Left colon (tissue), 2 donors: Measurements from ENCODE around the gene PDE1A. TPM values are rescaled to one million over a fixed set of nuclear protein-coding genes. Genes with fewer than 3 reads are reported as not detected.

Experiments
- ATAC-seq: fragments of 200-7000 bp; cut with Tn5 transposase; one replicate; pipeline ENCODE4 v1.9.1; 2020; ENCODE audit warnings: mild to moderate bottlenecking, moderate library complexity
- DNase-seq, 2 donors: peaks; one replicate each; pipeline ENCODE4 v3.0.0-alpha.2; 2020
- intact Hi-C, 2 donors: fragments of 100-400 bp; cut with DNase I in 1 of 2; cut with micrococcal nuclease in 1 of 2; formaldehyde crosslinking; loops; one replicate each; pipeline versions ENCODE4 v1.11.2 to v1.14.0; 2022; cut with DNase I, micrococcal nuclease
- long read RNA-seq: library from polyadenylated mRNA; unstranded; transcript quantifications from one replicate; pipeline ENCODE4 v2.0.0, GENCODE V29; 2021
- total RNA-seq, 2 donors: library from RNA; stranded (reverse); fragmentation: NEBNext Ultra II Directional; extraction: Animal tissue kit (Norgen Biotek cat#: 25700); gene quantifications; one replicate each; pipeline ENCODE4 v1.2.1, GENCODE V29; 2021
- donor health status: DM: no; HTN: no; CAD: no.
- donor health status: DM: yes; HTN: yes; CAD: no.

The PDE1A gene
- 1 to 10 TPM; 2.2 to 4.0 TPM for total RNA-seq
- long read RNA-seq, partial matches to known transcripts: 0 of 1 reads
- long read RNA-seq, other reads (novel, unspliced or antisense): 0 of 1 reads

DNA sequence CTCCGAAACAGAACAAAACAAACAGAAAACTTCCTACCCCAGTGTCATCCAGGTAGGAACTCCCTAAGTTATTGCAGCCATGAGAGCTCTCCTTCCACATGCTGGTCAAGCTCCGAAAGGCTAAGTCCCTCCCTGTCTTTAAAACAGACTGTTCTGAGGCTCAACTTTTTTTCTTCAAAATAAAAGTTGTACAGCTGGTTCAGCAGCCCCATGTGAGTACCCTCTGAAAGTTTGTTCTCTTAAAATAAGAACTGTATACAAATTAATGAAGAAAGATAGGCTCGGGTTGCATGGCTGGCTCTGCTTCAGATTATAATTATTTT is at the start of gene PDE1A:
Gene PDE1A (minus strand): TSS at position 119 of the 323 bp plus-strand sequence.
- ATAC-seq (no peak), DNase-seq (no peak)
- intact Hi-C loops: no loop called here

- intact Hi-C loops: no loop called here
- no peak for DNase-seq
- ATAC-seq: no peak
Observed at GRCh38 chr2:182473635-182474034, 46.8 kb upstream of the PDE1A start.

GRCh38 chr2:182463760-182464159 is 36.9 kb upstream of the PDE1A start:
- intact Hi-C loops: no loop called here
- DNase-seq: no peak
- ATAC-seq: no peak

DNA sequence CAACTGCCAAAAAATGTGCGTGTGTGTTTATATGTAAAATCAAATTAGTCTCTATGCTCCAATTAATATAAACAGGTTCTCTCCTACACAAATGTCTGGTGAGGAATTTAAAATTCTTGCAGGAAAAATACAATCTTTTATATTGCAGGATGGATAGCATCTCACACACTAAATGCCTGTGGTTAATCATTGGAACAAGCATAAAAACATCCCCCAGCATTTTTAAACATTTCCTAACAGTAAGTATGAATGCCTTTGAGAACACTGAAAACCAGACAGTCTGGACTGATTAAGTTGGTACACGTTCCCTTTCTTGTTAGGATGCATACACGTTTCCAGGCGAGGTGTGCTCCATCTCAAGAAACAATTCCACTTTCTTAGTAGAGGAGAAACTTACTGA is 29.9 kb upstream of the PDE1A start:
- ATAC-seq (no peak), DNase-seq (no peak)
- intact Hi-C loops: no loop called here

- ATAC-seq: no peak
- intact Hi-C loops: no loop called here
- no peak for DNase-seq
Observed at GRCh38 chr2:182452456-182452990, 25.7 kb upstream of the PDE1A start.

DNA sequence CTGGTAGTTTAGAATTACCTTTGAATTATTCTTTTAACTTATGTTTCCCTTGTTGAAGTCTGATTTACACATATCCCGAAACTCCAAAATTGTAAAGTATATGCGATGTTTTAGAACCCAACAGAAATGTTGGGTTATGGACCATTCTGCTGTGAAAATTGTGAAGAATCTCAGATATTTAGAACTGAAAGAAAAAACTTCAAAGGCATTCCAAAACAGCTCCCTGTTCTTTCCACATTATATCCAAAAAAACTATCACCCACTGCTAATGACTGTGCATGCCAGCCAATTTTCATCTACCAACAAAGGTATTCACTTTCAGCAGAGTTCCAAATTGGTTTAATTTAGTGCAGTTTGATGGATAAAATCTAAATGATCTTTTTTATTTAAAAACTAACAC is 21.5 kb upstream of the PDE1A start:
- no peak for DNase-seq
- no peak for ATAC-seq
- intact Hi-C loops: no loop called here

DNA sequence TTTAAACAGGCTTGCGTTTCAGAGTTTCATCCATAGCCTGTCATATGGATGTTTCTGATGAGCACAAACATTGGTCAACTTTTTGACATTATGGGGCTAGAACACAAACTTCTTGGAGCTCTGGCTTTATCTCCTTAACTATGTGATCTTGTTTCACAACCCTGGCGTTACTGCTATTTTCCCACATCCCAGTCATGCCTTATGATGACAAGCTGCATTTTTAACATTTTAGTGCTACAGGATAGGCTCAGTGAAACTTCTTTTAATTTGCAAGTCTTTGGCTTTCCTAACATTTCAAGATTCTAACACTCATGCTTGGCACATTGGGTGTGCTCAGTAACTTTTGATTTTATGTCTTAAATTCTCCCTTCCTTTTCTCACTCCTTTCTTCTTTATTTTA is 21.0 kb upstream of the PDE1A start:
- ATAC-seq: no peak
- intact Hi-C loops: no loop called here
- DNase-seq: no peak

GRCh38 chr2:182447163-182447562 is 20.3 kb upstream of the PDE1A start:
- intact Hi-C loops: no loop called here
- no peak for ATAC-seq
- DNase-seq: no peak

DNA sequence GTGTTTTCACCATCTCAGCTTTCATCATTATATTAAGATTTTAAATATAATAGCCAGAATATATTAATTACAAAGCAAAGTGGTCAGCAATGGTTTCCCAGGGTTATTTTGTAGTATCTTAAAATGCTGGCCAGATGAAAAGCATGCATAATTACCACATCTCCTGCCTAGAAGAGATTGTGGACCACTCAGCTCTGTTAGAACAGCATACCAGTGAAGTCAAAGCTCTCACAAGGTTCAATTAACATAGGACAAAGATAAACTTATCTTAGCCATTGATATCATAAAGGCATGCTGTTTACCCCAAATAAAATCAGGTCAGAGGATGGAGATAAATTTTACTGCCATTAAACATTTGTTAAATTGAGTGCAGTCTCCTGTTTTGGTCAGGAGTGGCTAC is 19.3 kb upstream of the PDE1A start:
- intact Hi-C loops: no loop called here
- ATAC-seq (no peak), DNase-seq (no peak)

GRCh38 chr2:182445391-182445965 is 18.6 kb upstream of the PDE1A start:
- intact Hi-C loops: no loop called here
- DNase-seq (no peak), ATAC-seq (no peak)

GRCh38 chr2:182444806-182445205 is 18.0 kb upstream of the PDE1A start:
- intact Hi-C loops: no loop called here
- DNase-seq (no peak), ATAC-seq (no peak)

DNA sequence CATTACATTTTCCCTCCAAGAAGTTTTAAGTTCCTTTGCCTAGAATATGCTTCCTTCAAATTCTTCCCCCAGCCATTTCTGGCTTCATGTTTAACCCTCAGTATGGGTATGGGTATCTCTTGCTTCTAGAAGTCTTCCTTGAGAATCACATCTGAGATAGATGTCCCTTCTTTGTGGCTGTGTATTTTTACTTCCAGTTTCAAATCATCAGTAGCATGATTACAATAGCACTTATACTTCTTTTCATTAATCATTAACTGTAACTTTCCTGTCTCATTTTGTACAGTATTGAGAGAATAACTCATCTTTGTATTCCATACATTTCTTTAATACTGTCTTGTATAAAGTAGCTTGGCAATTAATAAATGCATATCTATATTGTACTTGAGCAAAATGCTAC is 17.3 kb upstream of the PDE1A start:
- intact Hi-C loops: no loop called here
- DNase-seq: no peak
- no peak for ATAC-seq

DNA sequence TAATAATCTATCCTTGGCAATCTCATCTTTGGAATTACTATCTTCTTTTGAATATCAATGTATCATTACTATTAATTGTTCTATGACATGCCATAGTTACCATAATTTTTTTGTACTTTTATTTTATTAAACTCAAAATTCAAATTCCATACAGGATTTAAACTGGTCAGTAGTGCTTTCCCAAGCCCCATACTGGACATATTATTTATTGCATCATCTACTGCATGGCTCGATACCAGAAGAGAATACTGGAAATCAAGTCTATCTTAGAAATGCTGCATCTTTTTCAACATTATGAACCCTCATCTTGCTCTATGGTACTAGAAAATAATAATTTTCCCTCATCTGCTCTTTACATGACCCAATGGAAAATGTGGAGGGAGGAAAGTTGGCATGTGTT is 9.4 kb upstream of the PDE1A start:
- DNase-seq (no peak), ATAC-seq (no peak)
- intact Hi-C loops: no loop called here

GRCh38 chr2:182435754-182436153 is 8.9 kb upstream of the PDE1A start:
- intact Hi-C loops: no loop called here
- DNase-seq (no peak), ATAC-seq (no peak)

- ATAC-seq: no peak
- intact Hi-C loops: no loop called here
Observed at GRCh38 chr2:182432051-182432450, 5.2 kb upstream of the PDE1A start.

GRCh38 chr2:182428476-182428875 is 1.6 kb upstream of the PDE1A start:
- ATAC-seq (no peak), DNase-seq (no peak)
- intact Hi-C loops: no loop called here

More at GRCh38 chr2:182432051-182432450, 5.2 kb upstream of the PDE1A start:
- DNase-seq: no peak

- intact Hi-C loops: no loop called here
- ATAC-seq: no peak
Observed at GRCh38 chr2:182426082-182426917, 536 bp downstream of the PDE1A start.

GRCh38 chr2:182422864-182423263 is 4.0 kb downstream of the PDE1A start:
- intact Hi-C loops: no loop called here
- ATAC-seq (no peak), DNase-seq (no peak)

More at GRCh38 chr2:182426082-182426917, 536 bp downstream of the PDE1A start:
- no peak for DNase-seq

DNA sequence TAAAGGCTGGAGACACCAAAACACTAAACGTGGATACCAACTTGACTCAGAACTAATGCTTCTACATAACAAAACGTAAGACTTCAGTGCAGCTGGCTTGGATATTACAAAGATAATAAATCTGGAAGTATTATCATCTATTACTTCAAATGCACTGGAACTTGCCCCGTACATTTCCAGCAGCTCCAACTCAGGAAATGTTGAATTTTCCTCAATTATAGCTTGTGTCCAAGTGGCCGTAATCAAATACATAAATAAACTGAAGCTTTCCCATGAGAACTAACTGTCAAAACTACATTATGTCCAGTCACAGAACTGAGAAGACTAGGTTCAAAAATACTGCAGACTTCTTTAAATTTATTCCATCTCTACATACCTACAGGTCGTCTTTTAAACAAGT is 6.2 kb downstream of the PDE1A start:
- no peak for DNase-seq
- intact Hi-C loops: no loop called here
- no peak for ATAC-seq

DNA sequence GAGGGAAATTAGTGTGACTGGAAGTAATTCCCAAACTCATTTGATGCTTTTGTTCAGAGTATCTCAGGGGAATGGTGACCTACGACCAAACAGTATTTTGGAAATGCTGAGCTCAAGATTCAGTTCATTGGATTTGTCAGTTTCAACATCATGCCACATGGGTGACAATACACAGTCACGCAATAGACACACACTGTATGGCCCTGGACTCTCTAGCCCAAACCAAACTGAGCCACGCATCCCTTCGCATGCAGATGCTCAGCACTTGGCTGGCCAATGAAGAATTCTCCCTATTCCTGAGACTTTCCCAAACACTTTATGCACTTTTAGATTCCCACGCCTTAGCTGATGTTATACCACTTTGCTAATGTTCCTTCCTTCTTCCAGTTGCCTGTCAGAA is 10.0 kb downstream of the PDE1A start:
- intact Hi-C loops: no loop called here
- ATAC-seq (no peak), DNase-seq (no peak)
